Endodermal cell (in vitro differentiated cells): ENCODE results near the gene ROCK2. TPM values are rescaled to one million over a fixed set of nuclear protein-coding genes. Genes with fewer than 3 reads are reported as not detected.
A peak's percentile ranks its signal among the peaks of the same experiment; 100 is the strongest.

Experiments used
- DNase-seq: peaks from one replicate; pipeline ENCODE4 v3.0.0-alpha.2; 2017
- H3K27ac ChIP-seq: 2 replicates; pipeline ENCODE4 v1.5.1; 2013; ENCODE audit warnings: mild to moderate bottlenecking, low read depth, low read length, moderate library complexity
- H3K27me3 ChIP-seq: 2 replicates; pipeline ENCODE4 v1.6.1; 2013; ENCODE audit warnings: mild to moderate bottlenecking, low read length, moderate library complexity; ENCODE audit not compliant: insufficient read depth, control insufficient read depth, poor library complexity, severe bottlenecking
- H3K36me3 ChIP-seq: 2 replicates; pipeline ENCODE4 v1.7.0; 2013; ENCODE audit warnings: mild to moderate bottlenecking, low read length, moderate library complexity; ENCODE audit not compliant: control insufficient read depth, insufficient read depth
- H3K4me1 ChIP-seq: one replicate; pipeline ENCODE4 v1.7.0; 2013; ENCODE audit warnings: low read length; ENCODE audit not compliant: control insufficient read depth, insufficient read depth
- H3K4me3 ChIP-seq: 2 replicates; pipeline ENCODE4 v1.5.1; 2013; ENCODE audit warnings: mild to moderate bottlenecking, low read length, moderate library complexity
- H3K9ac ChIP-seq: 2 replicates; pipeline ENCODE4 v1.6.1; 2013; ENCODE audit warnings: mild to moderate bottlenecking, low read length, moderate library complexity; ENCODE audit not compliant: poor library complexity, severe bottlenecking; ENCODE audit errors: extremely low read depth
- H3K9me3 ChIP-seq: 2 replicates; pipeline ENCODE4 v1.6.1; 2013; ENCODE audit warnings: mild to moderate bottlenecking, low read length, moderate library complexity; ENCODE audit not compliant: control insufficient read depth
- H3K27ac Mint-ChIP-seq: 2 replicates; pipeline ENCODE4 v1.8.0; 2020; ENCODE audit warnings: mixed read lengths
- H3K27me3 Mint-ChIP-seq: 2 replicates; pipeline ENCODE4 v1.8.0; 2021; ENCODE audit warnings: mild to moderate bottlenecking, mixed read lengths; ENCODE audit not compliant: insufficient read depth
- H3K36me3 Mint-ChIP-seq: 2 replicates; pipeline ENCODE4 v1.8.0; 2020; ENCODE audit warnings: low read depth, mixed read lengths
- H3K4me1 Mint-ChIP-seq: 2 replicates; pipeline ENCODE4 v1.8.0; 2020; ENCODE audit warnings: mixed read lengths
- H3K4me3 Mint-ChIP-seq: 2 replicates; pipeline ENCODE4 v1.8.0; 2020; ENCODE audit warnings: mild to moderate bottlenecking, moderate library complexity, mixed read lengths
- H3K9me3 Mint-ChIP-seq: 2 replicates; pipeline ENCODE4 v1.8.0; 2020; ENCODE audit warnings: mild to moderate bottlenecking, mixed read lengths
- CTCF ChIP-seq: fragments of 200-600 bp; sonication (generic); conservative IDR thresholded peaks from 2 replicates; pipeline ENCODE4 v1.5.0; 2021; ENCODE audit warnings: antibody characterized with exemption, mild to moderate bottlenecking
- WGBS, 2 experiments: methylation state at CpG; one replicate each; pipeline versions ENCODE4 v1.1.5 to v1.1.7; 2013; ENCODE audit warnings: missing lambda C conversion rate in 2 of 2, mixed read lengths in 1 of 2; ENCODE audit not compliant: insufficient coverage in 1 of 2, insufficient read length in 1 of 2; 5-methylcytosine and 5-hydroxymethylcytosine counted together
- total RNA-seq, 2 donors: library from RNA; stranded (reverse); fragmentation: NEBNext Ultra II Directional in 1 of 2; extraction: Animal tissue kit (Norgen Biotek cat#: 25700) in 1 of 2; gene quantifications; 2 replicates in 1 of 2; 3 replicates in 1 of 2; pipeline ENCODE4 v1.2.1, GENCODE V29; 2021

Gene ROCK2
- total RNA-seq, 2 donors from 2014 or later = 27.2 to 32.6 TPM

DNA sequence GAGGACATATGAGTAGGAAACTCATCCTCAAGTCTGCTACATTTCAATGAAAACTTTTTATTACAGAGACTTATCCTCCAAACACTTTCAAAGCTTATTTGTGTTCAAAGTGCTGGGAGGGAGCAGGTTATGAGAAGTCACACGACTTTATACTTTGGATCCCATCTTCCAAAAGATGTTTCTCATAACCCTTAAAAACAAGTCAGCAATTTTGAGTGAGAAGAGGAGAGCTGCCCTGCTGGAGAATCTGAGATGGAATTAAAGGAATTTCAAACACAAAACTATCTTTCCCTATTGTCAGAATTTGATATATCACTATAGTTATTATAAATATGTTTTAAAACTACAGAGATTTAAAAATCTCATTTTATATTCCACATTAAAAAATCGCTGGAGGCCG is 45.8 kb downstream of the ROCK2 start:
- no peak overlapping the region for H3K27ac Mint-ChIP-seq
- 60 to 100% methylated on average over 1 to 3 of the region's 3 CpGs for WGBS, 2 experiments
- no peak overlapping the region for H3K4me3 ChIP-seq
- no peak for DNase-seq
- no peaks in the 10 kb centered on the region for H3K4me1 Mint-ChIP-seq
- no peaks in the 10 kb centered on the region for H3K27me3 Mint-ChIP-seq
- no peak overlapping the region for H3K27ac ChIP-seq
- no peaks in the 10 kb centered on the region for H3K27me3 ChIP-seq
- H3K36me3 ChIP-seq = no peaks in the 10 kb centered on the region
- no peaks in the 10 kb centered on the region for H3K4me1 ChIP-seq
- no peaks in the 10 kb centered on the region for H3K9me3 ChIP-seq
- no peak overlapping the region for H3K9ac ChIP-seq
- no peak overlapping the region for H3K4me3 Mint-ChIP-seq
- H3K36me3 Mint-ChIP-seq = peaks cover 1% of the 10 kb centered on the region
- TF ChIP-seq CTCF = no peak
- H3K9me3 Mint-ChIP-seq = no peaks in the 10 kb centered on the region

GRCh38 chr2:11296401-11296800 is 48.0 kb downstream of the ROCK2 start:
- no peak overlapping the region for H3K4me3 ChIP-seq
- no peak overlapping the region for H3K27ac ChIP-seq
- TF ChIP-seq CTCF = no peak
- H3K4me1 ChIP-seq = no peaks in the 10 kb centered on the region
- peaks cover 7% of the 10 kb centered on the region for H3K4me1 Mint-ChIP-seq
- H3K27ac Mint-ChIP-seq = no peak overlapping the region
- no peak overlapping the region for H3K9ac ChIP-seq
- 96% methylated on average over 2 of the region's 2 CpGs; no CpG with 5 or more reads in 1 of the 2 experiments for WGBS, 2 experiments
- no peaks in the 10 kb centered on the region for H3K36me3 ChIP-seq
- no peaks in the 10 kb centered on the region for H3K9me3 ChIP-seq
- H3K36me3 Mint-ChIP-seq = peaks cover 1% of the 10 kb centered on the region
- no peaks in the 10 kb centered on the region for H3K27me3 ChIP-seq
- no peaks in the 10 kb centered on the region for H3K9me3 Mint-ChIP-seq
- H3K27me3 Mint-ChIP-seq = no peaks in the 10 kb centered on the region
- H3K4me3 Mint-ChIP-seq = no peak overlapping the region
- DNase-seq = no peak

DNA sequence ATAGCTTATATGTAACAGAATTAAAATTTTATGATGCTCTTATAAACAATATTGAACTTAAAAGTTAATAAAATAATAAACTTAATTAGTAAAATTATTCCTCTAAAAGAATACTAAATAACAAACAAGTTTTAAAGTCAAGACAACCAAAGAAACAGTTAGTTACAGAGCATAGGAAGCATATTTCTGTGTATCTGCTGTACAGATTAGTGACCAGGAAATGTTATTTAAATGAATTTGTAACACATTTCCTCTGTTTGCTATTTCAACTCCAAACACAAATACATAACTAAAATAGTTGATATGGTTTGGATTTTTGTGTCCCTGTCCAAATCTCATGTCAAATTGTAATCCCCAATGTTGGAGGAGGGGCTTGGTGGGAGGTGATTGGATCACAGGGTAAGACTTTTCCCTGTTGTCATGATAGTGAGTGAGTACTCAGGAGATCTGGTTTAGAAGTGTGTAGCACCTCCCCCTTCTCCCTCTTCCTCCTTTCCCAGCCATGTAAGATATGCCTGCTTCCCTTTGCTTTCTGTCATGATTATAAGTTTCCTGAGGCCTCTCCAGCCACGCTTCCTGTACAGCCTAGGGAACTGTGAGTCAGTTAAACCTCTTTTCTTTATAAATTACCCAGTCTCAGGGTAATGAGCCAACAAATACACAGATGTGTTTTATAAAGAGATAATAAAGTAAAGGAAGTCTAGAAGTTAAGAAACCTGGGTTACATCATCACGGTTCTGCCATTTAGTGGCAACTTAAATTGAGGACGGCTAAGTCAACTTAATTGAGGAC is 51.8 kb downstream of the ROCK2 start:
- peak; percentile 50 for DNase-seq
- no peak overlapping the region for H3K9ac ChIP-seq
- peak overlapping the region; percentile 60 for H3K27ac Mint-ChIP-seq
- peaks cover 5% of the 10 kb centered on the region for H3K4me1 ChIP-seq
- no peak overlapping the region for H3K4me3 Mint-ChIP-seq
- no peaks in the 10 kb centered on the region for H3K27me3 ChIP-seq
- H3K9me3 ChIP-seq = no peaks in the 10 kb centered on the region
- no peaks in the 10 kb centered on the region for H3K36me3 ChIP-seq
- H3K4me1 Mint-ChIP-seq = peaks cover 19% of the 10 kb centered on the region
- H3K27me3 Mint-ChIP-seq = no peaks in the 10 kb centered on the region
- no peak overlapping the region for H3K4me3 ChIP-seq
- H3K9me3 Mint-ChIP-seq = no peaks in the 10 kb centered on the region
- peak overlapping the region; percentile 20 for H3K27ac ChIP-seq
- H3K36me3 Mint-ChIP-seq = no peaks in the 10 kb centered on the region
- TF ChIP-seq CTCF = no peak
- WGBS, 2 experiments = 75 to 87% methylated on average over 2 to 3 of the region's 3 CpGs
